H9 (cell line): Measurements from ENCODE around the gene PROX1. TPM values are rescaled to one million over a fixed set of nuclear protein-coding genes. Genes with fewer than 3 reads are reported as not detected.

Source experiments
- DNase-seq: peaks from one replicate; pipeline ENCODE4 v3.0.0-alpha.2; 2017
- H2AFZ ChIP-seq: one replicate; pipeline ENCODE4 v1.6.1; 2013; ENCODE audit warnings: mild to moderate bottlenecking, low read length, control low read depth, moderate library complexity
- H2AK5ac ChIP-seq: 2 replicates; pipeline ENCODE4 v1.6.1; 2013; ENCODE audit warnings: low read length, control low read depth, mixed read lengths; ENCODE audit not compliant: insufficient read length
- H2BK120ac ChIP-seq: one replicate; pipeline ENCODE4 v1.6.1; 2013; ENCODE audit warnings: low read depth, mild to moderate bottlenecking, low read length, control low read depth, inconsistent platforms; ENCODE audit not compliant: poor library complexity, severe bottlenecking
- H2BK12ac ChIP-seq: 2 replicates; pipeline ENCODE4 v1.6.1; 2013; ENCODE audit warnings: low read length, control low read depth, mixed read lengths, low read depth; ENCODE audit not compliant: insufficient read length
- H2BK15ac ChIP-seq: 2 replicates; pipeline ENCODE4 v1.6.1; 2013; ENCODE audit warnings: low read depth, low read length, control low read depth
- H2BK20ac ChIP-seq: one replicate; pipeline ENCODE4 v1.6.1; 2013; ENCODE audit warnings: low read depth, mild to moderate bottlenecking, low read length, control low read depth, inconsistent platforms; ENCODE audit not compliant: poor library complexity, severe bottlenecking
- H2BK5ac ChIP-seq: 2 replicates; pipeline ENCODE4 v1.6.1; 2013; ENCODE audit warnings: low read length, control low read depth, mixed read lengths; ENCODE audit not compliant: insufficient read length
- H3K14ac ChIP-seq: 2 replicates; pipeline ENCODE4 v1.6.1; 2013; ENCODE audit warnings: low read length, control low read depth; ENCODE audit not compliant: insufficient read depth
- H3K18ac ChIP-seq: 2 replicates; pipeline ENCODE4 v1.6.1; 2013; ENCODE audit warnings: low read depth, mild to moderate bottlenecking, mixed read lengths, low read length, control low read depth; ENCODE audit not compliant: insufficient read length
- H3K23ac ChIP-seq: 2 replicates; pipeline ENCODE4 v1.6.1; 2013; ENCODE audit warnings: low read length, control low read depth, mixed read lengths, low read depth; ENCODE audit not compliant: insufficient read length
- H3K23me2 ChIP-seq: 2 replicates; pipeline ENCODE4 v1.6.1; 2013; ENCODE audit warnings: low read depth, mild to moderate bottlenecking, mixed read lengths, low read length, control low read depth; ENCODE audit not compliant: insufficient read length, poor library complexity, severe bottlenecking
- H3K27ac ChIP-seq: 2 replicates; pipeline ENCODE4 v1.5.1; 2013; ENCODE audit warnings: low read length, control low read depth, mixed read lengths, low read depth; ENCODE audit not compliant: insufficient read length
- H3K27me3 ChIP-seq: 2 replicates; pipeline ENCODE4 v1.6.1; 2013; ENCODE audit warnings: low read length, control low read depth, inconsistent platforms; ENCODE audit not compliant: insufficient read depth
- H3K4ac ChIP-seq: 2 replicates; pipeline ENCODE4 v1.6.1; 2013; ENCODE audit warnings: low read depth, mild to moderate bottlenecking, control low read depth, inconsistent platforms, low read length, moderate library complexity
- H3K4me1 ChIP-seq: 2 replicates; pipeline ENCODE4 v1.6.1; 2013; ENCODE audit warnings: low read length, control low read depth, inconsistent platforms; ENCODE audit not compliant: insufficient read depth
- H3K4me2 ChIP-seq: 2 replicates; pipeline ENCODE4 v1.6.1; 2013; ENCODE audit warnings: low read length, control low read depth, mixed read lengths; ENCODE audit not compliant: insufficient read length, insufficient read depth
- H3K56ac ChIP-seq: 2 replicates; pipeline ENCODE4 v1.6.1; 2013; ENCODE audit warnings: low read depth, mild to moderate bottlenecking, mixed read lengths, low read length, control low read depth; ENCODE audit not compliant: insufficient read length
- H3K79me1 ChIP-seq: 2 replicates; pipeline ENCODE4 v1.6.1; 2013; ENCODE audit warnings: low read depth, mild to moderate bottlenecking, moderate library complexity, low read length, control low read depth, inconsistent platforms; ENCODE audit not compliant: insufficient read depth, poor library complexity, severe bottlenecking
- H3K79me2 ChIP-seq: 2 replicates; pipeline ENCODE4 v1.6.1; 2013; ENCODE audit warnings: low read length, control low read depth, inconsistent platforms; ENCODE audit not compliant: insufficient read depth
- H3K9ac ChIP-seq: 2 replicates; pipeline ENCODE4 v1.6.1; 2013; ENCODE audit warnings: low read length, control low read depth, mixed read lengths; ENCODE audit not compliant: insufficient read length; ENCODE audit errors: extremely low read depth
- H3K9me3 ChIP-seq: one replicate; pipeline ENCODE4 v1.6.1; 2013; ENCODE audit warnings: low read depth, low read length, inconsistent platforms; ENCODE audit not compliant: control insufficient read depth
- H3T11ph ChIP-seq: one replicate; pipeline ENCODE4 v1.6.1; 2013; ENCODE audit warnings: mild to moderate bottlenecking, low read length, control low read depth, inconsistent platforms
- H4K20me1 ChIP-seq: one replicate; pipeline ENCODE4 v1.6.1; 2013; ENCODE audit not compliant: control insufficient read depth, insufficient read length, insufficient read depth
- H4K5ac ChIP-seq: 2 replicates; pipeline ENCODE4 v1.6.1; 2013; ENCODE audit warnings: low read depth, mild to moderate bottlenecking, mixed read lengths, low read length, control low read depth; ENCODE audit not compliant: insufficient read length
- H4K8ac ChIP-seq: replicated peaks from 2 replicates; pipeline ENCODE4 v1.6.1; 2013; ENCODE audit warnings: low read length, control low read depth, mixed read lengths, low read depth; ENCODE audit not compliant: insufficient read length
- H4K91ac ChIP-seq: 2 replicates; pipeline ENCODE4 v1.6.1; 2013; ENCODE audit warnings: low read depth, mild to moderate bottlenecking, moderate library complexity, mixed read lengths, low read length, control low read depth; ENCODE audit not compliant: insufficient read length
- H3K27ac Mint-ChIP-seq, 3 experiments: 2 replicates in 2 of 3; 3 replicates in 1 of 3; pipeline ENCODE4 v1.8.0; 2020 to 2021; ENCODE audit warnings: mixed read lengths in 3 of 3, mild to moderate bottlenecking in 1 of 3, moderate library complexity in 1 of 3
- H3K27me3 Mint-ChIP-seq: 2 replicates; pipeline ENCODE4 v1.8.0; 2021; ENCODE audit warnings: low read depth, mild to moderate bottlenecking, moderate library complexity, mixed read lengths
- H3K36me3 Mint-ChIP-seq, 3 experiments: 2 replicates in 2 of 3; 3 replicates in 1 of 3; pipeline ENCODE4 v1.8.0; 2020 to 2021; ENCODE audit warnings: low read depth in 3 of 3, mixed read lengths in 3 of 3; ENCODE audit not compliant: insufficient read depth in 1 of 3
- H3K4me1 Mint-ChIP-seq, 2 experiments: 2 replicates each; pipeline ENCODE4 v1.8.0; 2020; ENCODE audit warnings: mixed read lengths in 2 of 2
- H3K4me3 Mint-ChIP-seq, 2 experiments: 2 replicates in 1 of 2; 3 replicates in 1 of 2; pipeline ENCODE4 v1.8.0; 2020 to 2021; ENCODE audit warnings: mild to moderate bottlenecking in 2 of 2, mixed read lengths in 2 of 2, moderate library complexity in 1 of 2
- H3K9me3 Mint-ChIP-seq, 2 experiments: 2 replicates in 1 of 2; 3 replicates in 1 of 2; pipeline ENCODE4 v1.8.0; 2020; ENCODE audit warnings: mild to moderate bottlenecking in 2 of 2, mixed read lengths in 2 of 2, moderate library complexity in 1 of 2
- CTCF ChIP-seq: fragments of 200-600 bp; sonication (generic); conservative IDR thresholded peaks from 3 replicates; pipeline ENCODE4 v1.8.0; 2021; ENCODE audit warnings: antibody characterized with exemption, mild to moderate bottlenecking
- WGBS: extraction: QIAGEN DNeasy Blood & Tissue Kit; methylation state at CpG from one replicate; pipeline ENCODE4 v1.1.7; 2013; ENCODE audit warnings: missing lambda C conversion rate, low lambda C conversion rate, mixed read lengths; ENCODE audit not compliant: insufficient read length; ENCODE audit errors: extremely low coverage; 5-methylcytosine and 5-hydroxymethylcytosine counted together
- total RNA-seq: library from RNA; stranded (reverse); gene quantifications from 2 replicates; pipeline ENCODE4 v1.2.1, GENCODE V29; 2021

PROX1 gene
- total RNA-seq, 1 experiment from 2014 or later: 0.72 TPM

- Histone ChIP-seq H3K23me2 (no peaks in the 10 kb centered on the region), H2AK5ac (no peak overlapping the region), H2BK120ac (no peak overlapping the region), H4K8ac (no peak overlapping the region), H3K27ac (no peak overlapping the region), H3K79me2 (no peaks in the 10 kb centered on the region), H3K79me1 (no peaks in the 10 kb centered on the region), H3K4me1 (no peaks in the 10 kb centered on the region), H4K5ac (no peak overlapping the region), H2BK5ac (no peak overlapping the region), H2AFZ (no peak overlapping the region), H3K27me3 (no peaks in the 10 kb centered on the region; the same call in 1 of the 2 replicates), H3K9ac (no peak overlapping the region), H3K56ac (no peak overlapping the region), H3K18ac (no peak overlapping the region), H3K4ac (no peak overlapping the region), H2BK15ac (no peak overlapping the region), H2BK20ac (no peak overlapping the region), H3K9me3 (no peaks in the 10 kb centered on the region), H4K91ac (no peak overlapping the region), H3T11ph (no peak overlapping the region), H3K4me2 (no peak overlapping the region), H3K14ac (no peak overlapping the region), H2BK12ac (no peak overlapping the region), H4K20me1 (no peaks in the 10 kb centered on the region), H3K23ac (no peak overlapping the region)
- Mint-ChIP-seq H3K36me3 (no peaks in the 10 kb centered on the region), H3K27ac (no peak overlapping the region), H3K9me3 (no peaks in the 10 kb centered on the region), H3K4me3 (no peak overlapping the region), H3K4me1 (no peaks in the 10 kb centered on the region), H3K27me3 (peaks cover 18% of the 10 kb centered on the region)
- no peak for TF ChIP-seq CTCF
- no CpG with 5 or more reads among the region's 2 CpGs for WGBS
- DNase-seq: no peak
Measured at GRCh38 chr1:213958346-213958745, 29.4 kb upstream of the PROX1 start.
